Natural killer cell treated with Interleukin-12 subunit alpha and Interleukin-12 subunit beta and Interleukin-15 and Interleukin-18, amount 100 ng/mL, for 72 hours (primary cell): Measurements from ENCODE around the gene TREH. TPM values are rescaled to one million over a fixed set of nuclear protein-coding genes. Genes with fewer than 3 reads are reported as not detected.
"Not testable (repeated sequence)": the region's sequence is repeated elsewhere in the genome, so short reads cannot be mapped to it uniquely, and the experiment has no call there.

Experiments
- ATAC-seq, 2 donors: fragments of 150-1000 bp; cut with Tn5 transposase in 1 of 2; sonication (Bioruptor Pico), chemical (Tn5 transposase) in 1 of 2; 2 replicates each; pipeline ENCODE4 v1.10.0; 2021
- DNase-seq: peaks from one replicate; pipeline ENCODE4 v3.0.0; 2022; ENCODE audit warnings: low spot score
- H3K27ac Mint-ChIP-seq, 2 donors: 1 replicate in 1 of 2; 2 replicates in 1 of 2; pipeline ENCODE4 v1.8.0; 2022; ENCODE audit warnings: mixed read lengths in 2 of 2, mild to moderate bottlenecking in 1 of 2, moderate library complexity in 1 of 2
- H3K27me3 Mint-ChIP-seq, 2 donors: 1 replicate in 1 of 2; 2 replicates in 1 of 2; pipeline ENCODE4 v1.8.0; 2022; ENCODE audit warnings: mixed read lengths in 2 of 2
- H3K36me3 Mint-ChIP-seq: one replicate; pipeline ENCODE4 v1.8.0; 2022; ENCODE audit warnings: mixed read lengths
- H3K4me1 Mint-ChIP-seq, 2 donors: 1 replicate in 1 of 2; 2 replicates in 1 of 2; pipeline ENCODE4 v1.8.0; 2022; ENCODE audit warnings: low read depth in 2 of 2, mixed read lengths in 2 of 2, mild to moderate bottlenecking in 1 of 2
- H3K4me3 Mint-ChIP-seq: one replicate; pipeline ENCODE4 v1.8.0; 2022; ENCODE audit warnings: mixed read lengths
- H3K9me3 Mint-ChIP-seq: 2 replicates; pipeline ENCODE4 v1.8.0; 2022; ENCODE audit warnings: mixed read lengths
- total RNA-seq, 2 donors: library from RNA; stranded (reverse); gene quantifications; one replicate each; pipeline ENCODE4 v1.2.3, GENCODE V29; 2022

Gene TREH
- total RNA-seq, 2 donors from 2014 or later, result not detected

DNA sequence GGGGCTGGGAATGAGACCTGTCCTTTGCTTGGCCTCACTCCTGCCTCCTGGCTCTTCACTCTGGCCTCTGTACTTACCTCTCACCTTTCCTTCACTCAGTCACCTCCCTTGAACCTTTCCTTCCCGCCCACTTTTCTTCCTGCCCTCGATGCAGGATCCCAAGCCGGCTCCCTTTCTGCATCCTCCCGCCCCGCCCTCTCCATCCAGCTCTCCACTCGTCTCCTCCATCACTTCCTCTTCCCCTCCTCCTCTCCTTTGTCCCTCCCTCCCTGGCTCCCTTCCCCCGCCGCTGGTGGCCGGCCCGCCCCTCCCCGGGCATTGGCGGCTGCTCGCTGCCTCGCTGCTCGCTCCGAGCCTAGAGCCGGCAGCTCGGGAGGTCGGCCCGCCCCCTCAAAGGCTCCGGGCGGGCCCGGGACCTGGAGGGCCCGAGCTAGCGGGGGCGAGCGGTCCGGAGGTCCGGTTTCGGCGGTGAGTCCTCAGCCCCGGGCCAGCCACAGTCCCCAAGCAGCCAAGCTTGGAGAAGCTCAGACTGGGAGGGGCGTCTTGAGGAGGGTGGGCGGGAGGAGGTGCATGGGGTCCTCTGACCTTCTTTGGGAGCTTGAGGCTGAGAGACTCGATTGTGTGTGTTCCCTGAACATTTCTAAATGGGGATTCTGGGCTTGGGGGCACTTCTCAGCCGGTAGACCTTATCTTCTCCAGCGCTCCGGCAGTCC is 58.2 kb downstream of the TREH start:
- ATAC-seq (peak; percentile 53 to 66), DNase-seq (no peak)
- H3K4me1 Mint-ChIP-seq, result peaks cover 0 to 10% of the 10 kb centered on the region in 2 donors
- H3K27me3 Mint-ChIP-seq, result peaks cover 0 to 11% of the 10 kb centered on the region in 2 donors
- H3K36me3 Mint-ChIP-seq, result no peaks in the 10 kb centered on the region
- peak overlapping the region; percentile 62 for H3K4me3 Mint-ChIP-seq
- H3K9me3 Mint-ChIP-seq, result no peaks in the 10 kb centered on the region
- peak overlapping the region in 1 of 2 donors; percentile 34 for H3K27ac Mint-ChIP-seq

DNA sequence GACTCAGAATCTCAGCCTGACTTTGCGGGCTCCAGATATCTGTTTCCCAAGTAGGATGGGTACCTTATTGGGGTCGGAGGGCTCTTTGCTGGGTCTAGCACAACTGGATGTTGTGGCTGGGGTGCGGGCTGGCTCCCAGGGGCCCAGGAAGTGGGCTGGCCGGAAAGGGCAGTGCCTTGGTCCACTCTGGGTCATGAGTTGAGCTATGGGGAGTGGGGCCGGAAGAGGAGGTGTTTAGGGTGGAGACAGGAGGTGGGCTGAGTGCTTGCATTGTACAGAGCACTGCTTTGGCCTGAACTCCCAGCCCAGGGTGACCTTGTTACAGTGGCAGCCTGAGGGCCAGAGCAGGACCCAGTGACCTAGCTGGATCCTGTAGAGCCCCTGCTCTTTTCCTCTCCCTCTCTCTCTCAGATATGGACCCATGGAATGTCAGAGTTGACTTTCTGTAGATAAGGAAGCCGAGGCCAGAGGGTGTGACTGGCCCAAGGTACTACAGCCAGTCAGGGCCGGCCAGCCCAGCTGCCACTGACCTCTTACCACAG is 58.9 kb downstream of the TREH start:
- Mint-ChIP-seq H3K4me1 (peaks cover 0 to 10% of the 10 kb centered on the region in 2 donors), H3K9me3 (no peaks in the 10 kb centered on the region), H3K4me3 (peak overlapping the region; percentile 62), H3K27ac (peak overlapping the region in 1 of 2 donors; percentile 34), H3K36me3 (no peaks in the 10 kb centered on the region), H3K27me3 (peaks cover 0 to 11% of the 10 kb centered on the region in 2 donors)
- ATAC-seq (peak in 1 of 2 donors; percentile 28), DNase-seq (no peak)

GRCh38 chr11:118619444-118620197 is 59.8 kb downstream of the TREH start:
- DNase-seq, result no peak
- no peaks in the 10 kb centered on the region for H3K36me3 Mint-ChIP-seq

GRCh38 chr11:118618991-118619375 is 60.5 kb downstream of the TREH start:
- Mint-ChIP-seq H3K27ac (no peak overlapping the region), H3K4me3 (no peak overlapping the region), H3K36me3 (no peaks in the 10 kb centered on the region), H3K9me3 (no peaks in the 10 kb centered on the region), H3K4me1 (peaks cover 0 to 10% of the 10 kb centered on the region in 2 donors), H3K27me3 (peaks cover 0 to 11% of the 10 kb centered on the region in 2 donors)
- DNase-seq (no peak), ATAC-seq (no peak)

More at GRCh38 chr11:118619444-118620197, 59.8 kb downstream of the TREH start:
- Mint-ChIP-seq H3K27me3 (peaks cover 0 to 11% of the 10 kb centered on the region in 2 donors), H3K4me1 (peaks cover 0 to 10% of the 10 kb centered on the region in 2 donors), H3K27ac (no peak overlapping the region), H3K4me3 (no peak overlapping the region), H3K9me3 (no peaks in the 10 kb centered on the region)
- ATAC-seq, result no peak

- no peak for ATAC-seq
- no peak for DNase-seq
- Mint-ChIP-seq H3K9me3 (no peaks in the 10 kb centered on the region), H3K4me3 (no peak overlapping the region), H3K27ac (no peak overlapping the region), H3K27me3 (peaks cover 0 to 13% of the 10 kb centered on the region in 2 donors), H3K4me1 (peaks cover 0 to 10% of the 10 kb centered on the region in 2 donors), H3K36me3 (no peaks in the 10 kb centered on the region)
Measured at GRCh38 chr11:118618115-118618990, 61.1 kb downstream of the TREH start.

DNA sequence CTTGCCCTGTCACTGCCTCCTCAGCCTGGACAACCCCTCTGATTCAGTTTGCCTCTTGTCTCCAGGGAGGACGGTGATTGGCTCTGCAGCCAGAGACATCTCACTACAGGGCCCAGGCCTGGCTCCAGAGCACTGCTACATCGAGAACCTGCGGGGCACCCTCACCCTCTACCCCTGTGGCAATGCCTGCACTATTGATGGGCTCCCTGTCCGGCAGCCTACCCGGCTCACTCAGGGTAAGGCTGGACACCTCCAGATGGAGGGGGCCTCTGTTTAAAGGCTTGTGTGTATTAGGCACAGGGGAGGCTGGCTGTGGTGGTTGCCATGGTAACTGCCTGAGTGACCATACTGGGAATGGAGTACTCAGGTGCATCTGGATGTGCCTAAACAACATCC is 63.5 kb downstream of the TREH start:
- no peaks in the 10 kb centered on the region for H3K9me3 Mint-ChIP-seq
- peaks cover 6 to 12% of the 10 kb centered on the region in 2 donors for H3K27me3 Mint-ChIP-seq
- no peak overlapping the region for H3K27ac Mint-ChIP-seq
- H3K4me1 Mint-ChIP-seq, result peaks cover 5 to 7% of the 10 kb centered on the region in 2 donors
- DNase-seq (no peak), ATAC-seq (no peak)
- H3K36me3 Mint-ChIP-seq, result no peaks in the 10 kb centered on the region
- no peak overlapping the region for H3K4me3 Mint-ChIP-seq

- H3K27ac Mint-ChIP-seq, result no peak overlapping the region
- DNase-seq, result no peak
- H3K9me3 Mint-ChIP-seq, result no peaks in the 10 kb centered on the region
- peaks cover 4 to 6% of the 10 kb centered on the region in 2 donors for H3K4me1 Mint-ChIP-seq
- H3K27me3 Mint-ChIP-seq, result peaks cover 7 to 11% of the 10 kb centered on the region in 2 donors
- H3K36me3 Mint-ChIP-seq, result no peaks in the 10 kb centered on the region
- no peak for ATAC-seq
- H3K4me3 Mint-ChIP-seq, result no peak overlapping the region
Measured at GRCh38 chr11:118615282-118615975, 64.0 kb downstream of the TREH start.

DNA sequence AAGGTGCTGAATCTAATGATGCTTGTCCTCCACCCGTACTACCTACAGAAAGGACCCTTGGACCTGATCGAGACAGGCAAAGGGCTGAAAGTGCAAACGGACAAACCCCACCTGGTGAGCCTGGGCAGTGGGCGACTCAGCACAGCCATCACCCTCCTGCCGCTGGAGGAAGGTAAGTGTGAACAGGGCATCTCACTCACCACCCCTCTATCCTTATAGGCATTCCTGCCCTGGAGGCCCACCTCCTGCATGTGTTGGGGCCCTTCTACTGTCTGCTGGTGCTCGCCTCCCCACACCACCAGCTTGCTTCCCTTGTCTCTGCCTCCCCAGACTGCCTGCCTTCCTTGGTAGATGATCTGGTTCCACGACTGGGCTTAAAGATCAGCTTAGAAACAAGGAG is 64.9 kb downstream of the TREH start:
- no peak for DNase-seq

DNA sequence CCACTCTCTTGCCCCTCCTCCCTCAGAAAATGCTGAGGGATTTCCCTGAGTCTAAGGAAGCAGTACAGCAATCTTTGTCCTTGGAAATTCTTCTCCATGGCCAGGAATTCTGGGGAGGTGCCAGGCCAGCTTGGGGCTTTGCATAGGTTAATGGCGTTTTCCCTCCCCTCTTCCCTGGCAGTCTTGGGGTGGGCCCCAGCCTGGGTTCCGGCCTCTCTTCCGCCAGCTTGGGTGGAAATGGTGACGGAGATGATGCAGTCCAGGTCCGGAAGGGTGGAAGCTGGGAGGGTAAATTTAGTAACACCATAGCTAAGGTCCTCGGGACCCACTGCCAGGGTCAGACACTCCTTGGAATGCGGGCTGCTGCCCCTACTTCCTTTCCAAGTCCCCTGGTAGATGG is 67.1 kb downstream of the TREH start:
- DNase-seq, result no peak
- Mint-ChIP-seq H3K36me3 (no peaks in the 10 kb centered on the region), H3K9me3 (no peaks in the 10 kb centered on the region), H3K4me3 (no peak overlapping the region), H3K27me3 (peaks cover 21 to 26% of the 10 kb centered on the region in 2 donors), H3K4me1 (peaks cover 19 to 21% of the 10 kb centered on the region in 2 donors), H3K27ac (no peak overlapping the region)
- no peak for ATAC-seq

More for the DNA sequence above, 64.9 kb downstream of the TREH start:
- H3K4me3 Mint-ChIP-seq, result no peak overlapping the region
- no peaks in the 10 kb centered on the region for H3K9me3 Mint-ChIP-seq
- H3K27ac Mint-ChIP-seq, result no peak overlapping the region
- ATAC-seq, result no peak
- peaks cover 12 to 15% of the 10 kb centered on the region in 2 donors for H3K27me3 Mint-ChIP-seq
- peaks cover 7 to 11% of the 10 kb centered on the region in 2 donors for H3K4me1 Mint-ChIP-seq
- no peaks in the 10 kb centered on the region for H3K36me3 Mint-ChIP-seq

DNA sequence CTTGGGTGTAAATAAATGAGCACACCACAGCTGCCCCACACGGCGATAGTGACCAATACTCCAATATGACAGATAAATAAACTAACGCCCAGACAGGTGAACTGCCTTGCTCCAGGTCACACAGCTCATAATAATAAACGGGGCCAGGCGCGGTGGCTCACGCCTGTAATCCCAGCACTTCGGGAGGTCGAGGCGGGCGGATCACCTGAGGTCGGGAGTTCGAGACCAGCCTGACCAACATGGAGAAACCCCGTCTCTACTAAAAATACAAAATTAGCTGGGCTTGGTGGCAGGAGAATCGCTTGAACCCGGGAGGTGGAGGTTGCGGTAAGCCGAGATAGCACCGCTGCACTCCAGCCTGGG is 68.0 kb downstream of the TREH start:
- not testable (repeated sequence) for DNase-seq, H3K9me3 Mint-ChIP-seq, ATAC-seq, H3K36me3 Mint-ChIP-seq, H3K27ac Mint-ChIP-seq
- peaks cover 21 to 26% of the 10 kb centered on the region in 2 donors for H3K27me3 Mint-ChIP-seq
- H3K4me3 Mint-ChIP-seq, result peak overlapping the region; percentile 76
- H3K4me1 Mint-ChIP-seq, result peaks cover 19 to 25% of the 10 kb centered on the region in 2 donors

- DNase-seq (peak; percentile 88), ATAC-seq (peak; percentile 64 to 72)
- H3K4me1 Mint-ChIP-seq, result peaks cover 19 to 25% of the 10 kb centered on the region in 2 donors
- no peak overlapping the region for H3K27ac Mint-ChIP-seq
- H3K9me3 Mint-ChIP-seq, result no peaks in the 10 kb centered on the region
- H3K36me3 Mint-ChIP-seq, result no peaks in the 10 kb centered on the region
- H3K4me3 Mint-ChIP-seq, result peak overlapping the region; percentile 76
- H3K27me3 Mint-ChIP-seq, result peaks cover 21 to 26% of the 10 kb centered on the region in 2 donors
Measured at GRCh38 chr11:118610773-118611432, 68.5 kb downstream of the TREH start.

DNA sequence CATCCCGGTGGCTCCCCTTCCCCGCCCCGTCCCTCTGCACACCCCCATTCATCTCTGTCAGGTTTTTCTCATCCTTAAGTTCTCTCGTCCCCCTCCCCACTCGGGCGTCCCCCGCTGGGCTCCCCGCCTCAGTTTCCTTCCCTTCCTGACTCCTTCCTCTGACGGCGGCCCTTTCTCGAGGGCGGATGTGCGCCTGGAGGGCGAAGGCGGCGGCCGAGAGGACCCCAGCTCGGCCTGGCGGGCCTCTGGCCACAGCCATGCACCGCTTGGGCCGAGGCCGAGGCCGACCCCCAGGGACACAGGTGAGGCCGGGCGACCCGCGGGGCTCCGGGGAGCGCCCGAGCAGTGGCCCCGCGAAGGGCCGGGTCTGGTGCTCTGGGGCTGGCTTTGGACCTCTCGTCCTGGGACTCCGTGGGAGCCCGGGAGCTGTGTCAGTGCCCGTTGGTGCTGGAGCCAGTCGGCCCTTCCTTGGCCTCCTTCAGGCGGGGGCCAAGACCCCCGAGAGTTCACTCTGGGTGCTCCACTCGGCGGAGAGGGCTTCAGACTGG is 69.2 kb downstream of the TREH start:
- ATAC-seq, result no peak
- H3K36me3 Mint-ChIP-seq, result no peaks in the 10 kb centered on the region
- H3K27ac Mint-ChIP-seq, result peak overlapping the region in 1 of 2 donors; percentile 66
- no peaks in the 10 kb centered on the region for H3K9me3 Mint-ChIP-seq
- peaks cover 19 to 25% of the 10 kb centered on the region in 2 donors for H3K4me1 Mint-ChIP-seq
- H3K4me3 Mint-ChIP-seq, result peak overlapping the region; percentile 85
- no peak for DNase-seq
- peaks cover 21 to 26% of the 10 kb centered on the region in 2 donors for H3K27me3 Mint-ChIP-seq
